ENCODE results near the gene QRFPR.

DNA sequence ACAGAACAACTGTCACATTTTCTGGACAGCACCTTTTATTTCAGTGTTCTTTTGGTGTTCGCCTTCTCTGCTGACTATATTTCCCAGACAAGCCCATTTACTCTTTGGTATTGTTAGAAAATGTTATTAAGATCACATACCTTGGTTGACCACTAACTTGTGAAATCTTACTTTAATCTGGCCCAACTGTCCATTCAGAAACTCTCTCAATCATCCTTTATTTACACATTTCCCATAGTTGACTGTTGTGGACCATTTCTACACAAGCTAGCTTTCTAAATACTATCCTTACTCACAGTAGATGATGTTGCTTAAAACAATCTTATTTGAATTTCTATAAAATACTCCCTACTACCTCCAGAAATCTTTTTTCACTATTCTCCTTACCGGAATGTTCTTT lies 64.7 kb downstream of the QRFPR start:
- TF ChIP-seq, protein P1, sequence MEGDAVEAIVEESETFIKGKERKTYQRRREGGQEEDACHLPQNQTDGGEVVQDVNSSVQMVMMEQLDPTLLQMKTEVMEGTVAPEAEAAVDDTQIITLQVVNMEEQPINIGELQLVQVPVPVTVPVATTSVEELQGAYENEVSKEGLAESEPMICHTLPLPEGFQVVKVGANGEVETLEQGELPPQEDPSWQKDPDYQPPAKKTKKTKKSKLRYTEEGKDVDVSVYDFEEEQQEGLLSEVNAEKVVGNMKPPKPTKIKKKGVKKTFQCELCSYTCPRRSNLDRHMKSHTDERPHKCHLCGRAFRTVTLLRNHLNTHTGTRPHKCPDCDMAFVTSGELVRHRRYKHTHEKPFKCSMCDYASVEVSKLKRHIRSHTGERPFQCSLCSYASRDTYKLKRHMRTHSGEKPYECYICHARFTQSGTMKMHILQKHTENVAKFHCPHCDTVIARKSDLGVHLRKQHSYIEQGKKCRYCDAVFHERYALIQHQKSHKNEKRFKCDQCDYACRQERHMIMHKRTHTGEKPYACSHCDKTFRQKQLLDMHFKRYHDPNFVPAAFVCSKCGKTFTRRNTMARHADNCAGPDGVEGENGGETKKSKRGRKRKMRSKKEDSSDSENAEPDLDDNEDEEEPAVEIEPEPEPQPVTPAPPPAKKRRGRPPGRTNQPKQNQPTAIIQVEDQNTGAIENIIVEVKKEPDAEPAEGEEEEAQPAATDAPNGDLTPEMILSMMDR (IDR thresholded peaks at IDR 0.05): no peak
- TF ChIP-seq POLR2A (IDR thresholded peaks at IDR 0.05): no peak

Data from heart left ventricle (tissue), 13 donors.